Measurements from ENCODE around the gene CEP164.
A peak's percentile ranks its signal among the peaks of the same experiment; 100 is the strongest.

Gene CEP164

GRCh38 chr11:117441146-117441975 lies 113.7 kb downstream of the CEP164 start:
- TF ChIP-seq CTCF (conservative IDR thresholded peaks at IDR 0.05; ENCODE audit: low read depth, low read length), result no peak
- Histone ChIP-seq H4K20me1 (ENCODE audit: insufficient read depth) (no peaks in the 10 kb centered on the region), H2AFZ (ENCODE audit: low read depth) (no peak overlapping the region), H3K4me2 (no peak overlapping the region), H3K27ac (no peak overlapping the region), H3K9ac (no peak overlapping the region), H3K79me2 (ENCODE audit: insufficient read depth, low read depth) (no peaks in the 10 kb centered on the region), H3K36me3 (ENCODE audit: insufficient read depth) (no peaks in the 10 kb centered on the region), H3K4me1 (ENCODE audit: low read depth, poor library complexity, severe bottlenecking) (no peaks in the 10 kb centered on the region), H3K27me3 (ENCODE audit: insufficient read depth, low read depth) (no peaks in the 10 kb centered on the region), H3K4me3 (IDR thresholded peaks at IDR 0.05; ENCODE audit: insufficient read depth, low read depth, low read length) (no peak overlapping the region)

- Histone ChIP-seq H3K27ac (no peak overlapping the region), H3K27me3 (ENCODE audit: insufficient read depth, low read depth) (no peaks in the 10 kb centered on the region), H3K36me3 (ENCODE audit: insufficient read depth) (no peaks in the 10 kb centered on the region), H3K9ac (no peak overlapping the region), H2AFZ (ENCODE audit: low read depth) (no peak overlapping the region), H3K4me2 (no peak overlapping the region), H4K20me1 (ENCODE audit: insufficient read depth) (no peaks in the 10 kb centered on the region), H3K4me1 (ENCODE audit: low read depth, poor library complexity, severe bottlenecking) (no peaks in the 10 kb centered on the region), H3K79me2 (ENCODE audit: insufficient read depth, low read depth) (no peaks in the 10 kb centered on the region), H3K4me3 (IDR thresholded peaks at IDR 0.05; ENCODE audit: insufficient read depth, low read depth, low read length) (no peak overlapping the region)
- no peak for TF ChIP-seq CTCF (conservative IDR thresholded peaks at IDR 0.05; ENCODE audit: low read depth, low read length)
Observed at GRCh38 chr11:117442049-117442868, 114.6 kb downstream of the CEP164 start.

GRCh38 chr11:117442869-117443239 lies 115.2 kb downstream of the CEP164 start:
- Histone ChIP-seq H4K20me1 (ENCODE audit: insufficient read depth) (no peaks in the 10 kb centered on the region), H3K4me3 (IDR thresholded peaks at IDR 0.05; ENCODE audit: insufficient read depth, low read depth, low read length) (no peak overlapping the region), H3K79me2 (ENCODE audit: insufficient read depth, low read depth) (no peaks in the 10 kb centered on the region), H3K4me2 (no peak overlapping the region), H2AFZ (ENCODE audit: low read depth) (no peak overlapping the region), H3K9ac (no peak overlapping the region), H3K36me3 (ENCODE audit: insufficient read depth) (no peaks in the 10 kb centered on the region), H3K4me1 (ENCODE audit: low read depth, poor library complexity, severe bottlenecking) (no peaks in the 10 kb centered on the region), H3K27ac (no peak overlapping the region), H3K27me3 (ENCODE audit: insufficient read depth, low read depth) (no peaks in the 10 kb centered on the region)
- no peak for TF ChIP-seq CTCF (conservative IDR thresholded peaks at IDR 0.05; ENCODE audit: low read depth, low read length)

GRCh38 chr11:117443266-117444186 lies 115.9 kb downstream of the CEP164 start:
- Histone ChIP-seq H3K4me2 (no peak overlapping the region), H3K4me3 (IDR thresholded peaks at IDR 0.05; ENCODE audit: insufficient read depth, low read depth, low read length) (no peak overlapping the region)

More at GRCh38 chr11:117443266-117444186, 115.9 kb downstream of the CEP164 start:
- H4K20me1 ChIP-seq (ENCODE audit: insufficient read depth), result no peaks in the 10 kb centered on the region
- H3K27ac ChIP-seq, result no peak overlapping the region
- H2AFZ ChIP-seq (ENCODE audit: low read depth), result no peak overlapping the region
- TF ChIP-seq CTCF (conservative IDR thresholded peaks at IDR 0.05; ENCODE audit: low read depth, low read length), result 0 out of 2 replicates have a peak, but pooled peaks have one; percentile 20
- H3K4me1 ChIP-seq (ENCODE audit: low read depth, poor library complexity, severe bottlenecking), result no peaks in the 10 kb centered on the region
- H3K9ac ChIP-seq, result no peak overlapping the region
- no peaks in the 10 kb centered on the region for H3K79me2 ChIP-seq (ENCODE audit: insufficient read depth, low read depth)
- H3K36me3 ChIP-seq (ENCODE audit: insufficient read depth), result no peaks in the 10 kb centered on the region
- no peaks in the 10 kb centered on the region for H3K27me3 ChIP-seq (ENCODE audit: insufficient read depth, low read depth)

All from KMS-11 (cell line).